ENCODE results near the gene ZNF575. TPM values are rescaled to one million over a fixed set of nuclear protein-coding genes. Genes with fewer than 3 reads are reported as not detected.
A peak's percentile ranks its signal among the peaks of the same experiment; 100 is the strongest.

ZNF575 gene
- polyA plus RNA-seq, 3 donors, result 0.25 to 0.79 (median 0.29) TPM

- Histone ChIP-seq H3K9ac (ENCODE audit: insufficient read depth, low read length, poor library complexity, severe bottlenecking) (no peak overlapping the region), H3K36me3 (replicated peaks in 1 of 2; ENCODE audit: control insufficient read depth in 1 of 2, insufficient read depth in 2 of 2, low read length in 2 of 2) (peaks cover 7 to 36% of the 10 kb centered on the region in 2 donors), H3K79me2 (ENCODE audit: insufficient read depth, low read length) (peaks cover 35% of the 10 kb centered on the region), H3K27ac (ENCODE audit: low read depth in 1 of 2, low read length in 2 of 2) (no peak overlapping the region), H3K4me1 (ENCODE audit: control insufficient read depth in 1 of 2, insufficient read depth in 2 of 2, low read length in 2 of 2) (peaks cover 21 to 25% of the 10 kb centered on the region in 2 donors), H3K9me3 (replicated peaks in 1 of 2; ENCODE audit: control insufficient read depth in 1 of 2, insufficient read depth in 1 of 2, low read length in 2 of 2) (no peaks in the 10 kb centered on the region), H2AFZ (ENCODE audit: insufficient read depth, low read depth, low read length, poor library complexity, severe bottlenecking) (no peak overlapping the region), H4K20me1 (ENCODE audit: insufficient read depth, low read length) (peaks cover 7% of the 10 kb centered on the region), H3K4me3 (replicated peaks in 1 of 3; ENCODE audit: low read depth in 2 of 3, low read length in 3 of 3) (no peak overlapping the region), H3K4me2 (replicated peaks; ENCODE audit: extremely low read depth, low read length, poor library complexity, severe bottlenecking) (no peak overlapping the region), H3K27me3 (ENCODE audit: control insufficient read depth in 2 of 2, insufficient read depth in 2 of 2, low read length in 2 of 2) (no peaks in the 10 kb centered on the region)
- DNase-seq, result no peak
- peaks cover 29% of the 10 kb centered on the region for H3K4me1 Mint-ChIP-seq
- H3K36me3 Mint-ChIP-seq, result peaks cover 18 to 41% of the 10 kb centered on the region in 2 donors
- no peaks in the 10 kb centered on the region for H3K9me3 Mint-ChIP-seq
- peak overlapping the region in 5 of 7 donors; percentile 51 to 82 (median 71) for H3K27ac Mint-ChIP-seq
- WGBS (ENCODE audit: insufficient coverage), result 100% methylated on average over 1 of the region's 4 CpGs
- H3K4me3 Mint-ChIP-seq, result no peak overlapping the region
- no peak for TF ChIP-seq CTCF (IDR thresholded peaks at IDR 0.05)
- no peaks in the 10 kb centered on the region for H3K27me3 Mint-ChIP-seq (ENCODE audit: low read depth in 3 of 3)
- intact Hi-C loops (cut with micrococcal nuclease), result loop anchor here in 1 of 2 donors (2.0 kb wide), 1 partner anchor 85 kb away; no protein-coding TSS in a partner anchor
Observed at GRCh38 chr19:43518051-43518450, 14.9 kb upstream of the ZNF575 start.

GRCh38 chr19:43519436-43520088 lies 13.4 kb upstream of the ZNF575 start:
- H3K27ac ChIP-seq (ENCODE audit: low read depth in 1 of 2, low read length in 2 of 2), result no peak overlapping the region
- no peak overlapping the region for H3K9ac ChIP-seq (ENCODE audit: insufficient read depth, low read length, poor library complexity, severe bottlenecking)
- H3K9me3 Mint-ChIP-seq, result no peaks in the 10 kb centered on the region
- H3K4me3 Mint-ChIP-seq, result no peak overlapping the region
- H3K9me3 ChIP-seq (replicated peaks in 1 of 2; ENCODE audit: control insufficient read depth in 1 of 2, insufficient read depth in 1 of 2, low read length in 2 of 2), result no peaks in the 10 kb centered on the region
- DNase-seq, result peak; percentile 68 to 78 (median 73)
- no peak overlapping the region for H3K4me2 ChIP-seq (replicated peaks; ENCODE audit: extremely low read depth, low read length, poor library complexity, severe bottlenecking)
- peaks cover 28 to 29% of the 10 kb centered on the region in 2 donors for H3K4me1 ChIP-seq (ENCODE audit: control insufficient read depth in 1 of 2, insufficient read depth in 2 of 2, low read length in 2 of 2)
- H3K36me3 ChIP-seq (replicated peaks in 1 of 2; ENCODE audit: control insufficient read depth in 1 of 2, insufficient read depth in 2 of 2, low read length in 2 of 2), result peaks cover 4 to 23% of the 10 kb centered on the region in 2 donors
- H3K4me3 ChIP-seq (replicated peaks in 1 of 3; ENCODE audit: low read depth in 2 of 3, low read length in 3 of 3), result no peak overlapping the region
- peak; percentile 87 for TF ChIP-seq CTCF (IDR thresholded peaks at IDR 0.05)
- H3K4me1 Mint-ChIP-seq, result peaks cover 33% of the 10 kb centered on the region
- peaks cover 11 to 34% of the 10 kb centered on the region in 2 donors for H3K36me3 Mint-ChIP-seq
- H3K79me2 ChIP-seq (ENCODE audit: insufficient read depth, low read length), result peaks cover 48% of the 10 kb centered on the region
- peaks cover 10% of the 10 kb centered on the region for H4K20me1 ChIP-seq (ENCODE audit: insufficient read depth, low read length)
- intact Hi-C loops (cut with micrococcal nuclease), result loop anchor here (1.0 to 5.0 kb wide), 3 partner anchors 72 to 87 kb away; no protein-coding TSS in a partner anchor
- H3K27ac Mint-ChIP-seq, result peak overlapping the region in 4 of 7 donors; percentile 10 to 86 (median 68)
- WGBS (ENCODE audit: insufficient coverage), result 80% methylated on average over 5 of the region's 10 CpGs
- no peaks in the 10 kb centered on the region for H3K27me3 ChIP-seq (ENCODE audit: control insufficient read depth in 2 of 2, insufficient read depth in 2 of 2, low read length in 2 of 2)
- no peak overlapping the region for H2AFZ ChIP-seq (ENCODE audit: insufficient read depth, low read depth, low read length, poor library complexity, severe bottlenecking)
- no peaks in the 10 kb centered on the region for H3K27me3 Mint-ChIP-seq (ENCODE audit: low read depth in 3 of 3)
